Endothelial cell of umbilical vein (primary cell): ENCODE data around the gene ALOX5AP. TPM values are rescaled to one million over a fixed set of nuclear protein-coding genes. Genes with fewer than 3 reads are reported as not detected.

ENCODE experiments used
- BruUV-seq: library from RNA; stranded (reverse); fragments of 400-500 nt; replicated peaks from 2 replicates; lab custom pipeline; 2021; lab: Mats Ljungman, UMichigan
- CTCF ChIA-PET: fragments of 300-600, 350-600 bp; sonication (Branson Sonifier 250); formaldehyde crosslinking; loops from one replicate; lab custom pipeline; 2021; ENCODE audit warnings: antibody characterized with exemption, inconsistent platforms; lab: Charles Lee
- POLR2A ChIA-PET: fragments of 300-600, 350-600 bp; sonication (Branson Sonifier 250); formaldehyde crosslinking; loops from one replicate; lab custom pipeline; 2021; ENCODE audit warnings: antibody characterized with exemption, inconsistent platforms; lab: Charles Lee
- DNase-seq: peaks from one replicate; pipeline ENCODE4 v3.0.0-alpha.2; 2011; ENCODE audit warnings: low read depth, low spot score
- FAIRE-seq: peaks from 2 replicates; lab custom pipeline; 2011; peaks lifted over from hg19 to GRCh38; lab: Jason Lieb, UNC
- H2AFZ ChIP-seq: 2 replicates; pipeline ENCODE4 v1.6.0; 2012; ENCODE audit warnings: low read depth, low read length, control low read depth, inconsistent platforms
- H3K27ac ChIP-seq: 2 replicates; pipeline ENCODE4 v1.5.1; 2011; ENCODE audit warnings: low read depth, mild to moderate bottlenecking, control low read depth, low read length, moderate library complexity; ENCODE audit not compliant: insufficient read depth
- H3K27me3 ChIP-seq, 2 experiments: 2 replicates each; pipeline versions ENCODE4 v1.6.0 to v1.6.1; 2011; ENCODE audit warnings: low read length in 2 of 2, mixed read lengths in 1 of 2; ENCODE audit not compliant: control insufficient read depth in 2 of 2, insufficient read depth in 2 of 2
- H3K36me3 ChIP-seq, 2 experiments: 2 replicates in 1 of 2; 3 replicates in 1 of 2; pipeline ENCODE4 v1.5.1; 2011; ENCODE audit warnings: low read length in 2 of 2, mild to moderate bottlenecking in 1 of 2, moderate library complexity in 1 of 2; ENCODE audit not compliant: control insufficient read depth in 2 of 2, insufficient read depth in 2 of 2; ENCODE audit errors: extremely low read depth in 1 of 2
- H3K4me1 ChIP-seq: 3 replicates; pipeline ENCODE4 v1.5.1; 2011; ENCODE audit warnings: mild to moderate bottlenecking, low read length; ENCODE audit not compliant: control insufficient read depth, insufficient read depth; ENCODE audit errors: extremely low read depth
- H3K4me2 ChIP-seq: 2 replicates; pipeline ENCODE4 v1.6.1; 2011; ENCODE audit warnings: low read length, control low read depth, mixed read lengths; ENCODE audit not compliant: insufficient read depth
- H3K4me3 ChIP-seq, 3 experiments: fragments of 200-600 bp in 1 of 3; sonication (generic), shearing (Covaris generic) in 1 of 3; replicated peaks in 1 of 3; 2 replicates each; pipeline ENCODE4 v1.5.1; 2011 to 2016; ENCODE audit warnings: control low read depth in 3 of 3, low read length in 3 of 3, mild to moderate bottlenecking in 2 of 3, inconsistent platforms in 1 of 3, low read depth in 1 of 3, moderate library complexity in 1 of 3; ENCODE audit not compliant: insufficient read depth in 1 of 3
- H3K79me2 ChIP-seq: 2 replicates; pipeline ENCODE4 v1.6.0; 2012; ENCODE audit warnings: low read length, inconsistent platforms; ENCODE audit not compliant: control insufficient read depth, insufficient read depth
- H3K9ac ChIP-seq: replicated peaks from 2 replicates; pipeline ENCODE3; 2011; ENCODE audit warnings: low read length, control low read depth; ENCODE audit not compliant: insufficient read depth; ENCODE audit errors: extremely low read depth
- H3K9me1 ChIP-seq: replicated peaks from 3 replicates; pipeline ENCODE4 v1.6.0; 2011; ENCODE audit warnings: mild to moderate bottlenecking, low read length; ENCODE audit not compliant: control insufficient read depth, insufficient read depth; ENCODE audit errors: extremely low read depth
- H3K9me3 ChIP-seq: replicated peaks from 2 replicates; pipeline ENCODE4 v1.5.1; 2012; ENCODE audit warnings: low read length, inconsistent platforms; ENCODE audit not compliant: control insufficient read depth, insufficient read depth
- H4K20me1 ChIP-seq: replicated peaks from 2 replicates; pipeline ENCODE3; 2011; ENCODE audit warnings: mild to moderate bottlenecking, low read length; ENCODE audit not compliant: control insufficient read depth, insufficient read depth; ENCODE audit errors: extremely low read depth
- EZH2 ChIP-seq: IDR thresholded peaks from 2 replicates; pipeline ENCODE4 v1.6.1; 2012; ENCODE audit warnings: borderline replicate concordance, low read depth, mild to moderate bottlenecking, moderate library complexity, low read length, inconsistent platforms; ENCODE audit not compliant: severe bottlenecking
- FOS ChIP-seq: IDR thresholded peaks from 2 replicates; pipeline ENCODE4 v1.6.1; 2011; ENCODE audit warnings: mild to moderate bottlenecking, low read length, moderate library complexity, borderline replicate concordance; ENCODE audit not compliant: insufficient read depth
- GATA2 ChIP-seq: IDR thresholded peaks from 2 replicates; pipeline ENCODE4 v1.7.0; 2011; ENCODE audit warnings: low read depth, mild to moderate bottlenecking, moderate library complexity, mixed read lengths, low read length; ENCODE audit not compliant: insufficient read length, insufficient read depth
- JUN ChIP-seq: IDR thresholded peaks from 2 replicates; pipeline ENCODE4 v1.6.1; 2011; ENCODE audit warnings: borderline replicate concordance, low read depth; ENCODE audit not compliant: insufficient read length, insufficient read depth
- MAX ChIP-seq: IDR thresholded peaks from 2 replicates; pipeline ENCODE4 v1.6.1; 2011; ENCODE audit not compliant: insufficient read depth, insufficient read length
- MYC ChIP-seq: IDR thresholded peaks from one replicate; pipeline ENCODE4 v1.6.1; 2011; ENCODE audit warnings: mild to moderate bottlenecking, low read depth, low read length
- POLR2A ChIP-seq: IDR thresholded peaks from 2 replicates; pipeline ENCODE4 v1.6.1; 2012; ENCODE audit warnings: low read depth, mild to moderate bottlenecking, control low read depth, low read length
- POLR2AphosphoS5 ChIP-seq: IDR thresholded peaks from 2 replicates; pipeline ENCODE4 v1.6.1; 2012; ENCODE audit warnings: low read depth, mild to moderate bottlenecking, control low read depth, low read length, moderate library complexity; ENCODE audit not compliant: insufficient read depth
- dilution Hi-C: fragments of 300-500 bp; cut with MboI; formaldehyde crosslinking; loops from one replicate; pipeline ENCODE4 v1.15.0; 2019; ENCODE audit warnings: low sequenced_read_pairs; ENCODE audit not compliant: extremely low pct_ligation_motif_present
- intact Hi-C: fragments of 100-400 bp; cut with micrococcal nuclease; formaldehyde crosslinking; loops from one replicate; pipeline ENCODE4 v1.10.0; 2022
- polyA plus RNA-seq, 4 experiments: library from polyadenylated mRNA; depleted of rRNA in 3 of 4; stranded (reverse) in 3 of 4; unstranded in 1 of 4; fragments of >200 nt; gene quantifications; 2 replicates each; pipeline versions ENCODE4 v1.2.1 to v1.2.3, GENCODE V29; 2011 to 2012; ENCODE audit warnings: missing spikeins in 1 of 4
- total RNA-seq: library from RNA; stranded (reverse); gene quantifications from 2 replicates; pipeline ENCODE4 v1.2.3, GENCODE V29; 2021
- TF ChIP-seq, protein P1 (sequence below), 2 donors: IDR thresholded peaks; 1 replicate in 1 of 2; 2 replicates in 1 of 2; pipeline ENCODE4 v1.5.1; 2011; ENCODE audit warnings: low read length in 2 of 2, mild to moderate bottlenecking in 2 of 2, moderate library complexity in 2 of 2, control low read depth in 1 of 2, inconsistent platforms in 1 of 2, low read depth in 1 of 2; ENCODE audit not compliant: insufficient read depth in 1 of 2; ENCODE audit errors: extremely low read depth in 1 of 2

ALOX5AP gene
- total and polyA plus RNA-seq, 2 donors (not counting 3 experiments of a cell fraction or from before 2014, with no cell fraction given): 1.8 TPM; not detected in 1

DNA sequence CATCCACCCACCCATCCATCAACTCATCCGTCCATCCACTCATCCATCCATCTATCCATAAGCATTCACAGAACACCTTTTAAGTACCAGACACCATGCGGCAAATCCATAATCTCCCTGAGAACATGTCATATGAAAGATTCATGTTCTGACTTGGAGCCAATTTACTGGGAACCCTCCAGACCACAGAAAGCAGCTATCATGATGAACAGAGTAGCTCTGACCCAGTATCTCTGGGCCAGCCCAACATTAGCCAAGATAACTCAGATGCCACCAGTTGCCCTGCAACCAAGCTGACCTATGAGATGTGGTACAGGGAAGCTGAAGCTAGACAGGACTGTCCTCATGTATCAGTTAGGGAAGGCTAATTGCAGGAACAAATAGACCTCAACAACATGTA lies 51.3 kb downstream of the ALOX5AP start:
- FAIRE-seq (no peak), DNase-seq (no peak)
- Histone ChIP-seq H3K27ac (no peak overlapping the region), H3K4me1 (no peaks in the 10 kb centered on the region), H3K36me3 (no peaks in the 10 kb centered on the region), H3K9ac (no peak overlapping the region), H3K4me2 (no peak overlapping the region), H3K27me3 (no peaks in the 10 kb centered on the region), H3K79me2 (no peaks in the 10 kb centered on the region), H4K20me1 (no peaks in the 10 kb centered on the region), H3K9me1 (no peaks in the 10 kb centered on the region), H2AFZ (no peak overlapping the region), H3K4me3 (no peak overlapping the region), H3K9me3 (no peaks in the 10 kb centered on the region)
- no TSS peak for BruUV-seq
- ChIA-PET CTCF (interaction anchor here (1.2 kb wide), 1 partner anchor 79 kb away, joined by 3 read pairs; no protein-coding TSS in a partner anchor), POLR2A (no interaction called here)
- dilution Hi-C loops: loop anchor here (25.0 kb wide), 1 partner anchor 99 kb away; no protein-coding TSS in a partner anchor
- TF ChIP-seq, protein P1, sequence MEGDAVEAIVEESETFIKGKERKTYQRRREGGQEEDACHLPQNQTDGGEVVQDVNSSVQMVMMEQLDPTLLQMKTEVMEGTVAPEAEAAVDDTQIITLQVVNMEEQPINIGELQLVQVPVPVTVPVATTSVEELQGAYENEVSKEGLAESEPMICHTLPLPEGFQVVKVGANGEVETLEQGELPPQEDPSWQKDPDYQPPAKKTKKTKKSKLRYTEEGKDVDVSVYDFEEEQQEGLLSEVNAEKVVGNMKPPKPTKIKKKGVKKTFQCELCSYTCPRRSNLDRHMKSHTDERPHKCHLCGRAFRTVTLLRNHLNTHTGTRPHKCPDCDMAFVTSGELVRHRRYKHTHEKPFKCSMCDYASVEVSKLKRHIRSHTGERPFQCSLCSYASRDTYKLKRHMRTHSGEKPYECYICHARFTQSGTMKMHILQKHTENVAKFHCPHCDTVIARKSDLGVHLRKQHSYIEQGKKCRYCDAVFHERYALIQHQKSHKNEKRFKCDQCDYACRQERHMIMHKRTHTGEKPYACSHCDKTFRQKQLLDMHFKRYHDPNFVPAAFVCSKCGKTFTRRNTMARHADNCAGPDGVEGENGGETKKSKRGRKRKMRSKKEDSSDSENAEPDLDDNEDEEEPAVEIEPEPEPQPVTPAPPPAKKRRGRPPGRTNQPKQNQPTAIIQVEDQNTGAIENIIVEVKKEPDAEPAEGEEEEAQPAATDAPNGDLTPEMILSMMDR (IDR thresholded peaks at IDR 0.05; ENCODE audit: extremely low read depth in 1 of 2, insufficient read depth in 1 of 2, low read depth in 1 of 2, low read length in 2 of 2): no peak
- TF ChIP-seq MYC (no peak), FOS (no peak), POLR2A (no peak), EZH2 (no peak), POLR2AphosphoS5 (no peak), MAX (no peak), GATA2 (no peak), JUN (no peak)
- intact Hi-C loops: no loop called here
